HCT116 (cell line): ENCODE results near the gene DHRS9. TPM values are rescaled to one million over a fixed set of nuclear protein-coding genes. Genes with fewer than 3 reads are reported as not detected.

ENCODE experiments used
- ATAC-seq: fragments of 200-7000 bp; cut with Tn5 transposase; 2 replicates; pipeline ENCODE4 v1.9.1; 2020; ENCODE audit warnings: mild to moderate bottlenecking, moderate library complexity
- BruUV-seq: library from RNA; stranded (reverse); fragments of 400-500 nt; replicated peaks from 2 replicates; lab custom pipeline; 2021; lab: Mats Ljungman, UMichigan
- CTCF ChIA-PET: fragments of 300-600 bp; sonication (Branson Sonifier 250); formaldehyde crosslinking; loops from one replicate; lab custom pipeline; 2021; ENCODE audit warnings: antibody characterized with exemption; lab: Charles Lee
- POLR2A ChIA-PET: fragments of 300-600, 350-600 bp; sonication (Branson Sonifier 250); formaldehyde crosslinking; loops from one replicate; lab custom pipeline; 2021; ENCODE audit warnings: antibody characterized with exemption; lab: Charles Lee
- RAD21 ChIA-PET, 2 experiments: fragments of 300-600 bp; sonication (Branson Sonifier 250); formaldehyde crosslinking; loops; one replicate each; lab custom pipeline; 2023; ENCODE audit warnings: low total read pairs in 2 of 2; ENCODE audit not compliant: uncharacterized antibody in 2 of 2, unreplicated experiment in 2 of 2, low non-redundant PET in 1 of 2; lab: Charles Lee
- DNase-seq: peaks from one replicate; pipeline ENCODE4 v3.0.0-alpha.2; 2010; ENCODE audit warnings: low read depth, low spot score
- H2AFZ ChIP-seq: fragments of 200-600 bp; shearing (Covaris generic), sonication (generic); 2 replicates; pipeline ENCODE4 v1.6.1; 2017; ENCODE audit warnings: low read depth, mixed run types, mixed read lengths, antibody characterized with exemption, low read length; ENCODE audit not compliant: poor library complexity, severe bottlenecking
- H3K27ac ChIP-seq: 2 replicates; pipeline ENCODE4 v1.5.1; 2012; ENCODE audit warnings: low read depth, low read length
- H3K27me3 ChIP-seq: fragments of 200-600 bp; sonication (generic); 2 replicates; pipeline ENCODE4 v1.6.1; 2016; ENCODE audit warnings: mixed run types, low read length, mixed read lengths; ENCODE audit not compliant: insufficient read depth
- H3K36me3 ChIP-seq, 2 experiments: fragments of 200-500 bp in 1 of 2; fragments of 200-600 bp in 1 of 2; sonication (Bioruptor generic) in 1 of 2; sonication (generic) in 1 of 2; 2 replicates each; pipeline versions ENCODE4 v1.5.1 to v1.6.1; 2014 to 2016; ENCODE audit warnings: low read length in 2 of 2, inconsistent platforms in 1 of 2, mixed read lengths in 1 of 2, mixed run types in 1 of 2; ENCODE audit not compliant: insufficient read depth in 2 of 2, control insufficient read depth in 1 of 2
- H3K4me1 ChIP-seq, 2 experiments: fragments of 200-600 bp in 1 of 2; sonication (generic) in 1 of 2; 2 replicates each; pipeline versions ENCODE4 v1.5.1 to v1.6.1; 2012 to 2017; ENCODE audit warnings: low read length in 2 of 2, inconsistent platforms in 1 of 2, mild to moderate bottlenecking in 1 of 2, mixed read lengths in 1 of 2, mixed run types in 1 of 2, moderate library complexity in 1 of 2; ENCODE audit not compliant: insufficient read depth in 2 of 2, control insufficient read depth in 1 of 2
- H3K4me2 ChIP-seq: fragments of 200-600 bp; sonication (generic); 2 replicates; pipeline ENCODE4 v1.6.1; 2017; ENCODE audit warnings: mixed run types, low read length, mixed read lengths
- H3K4me3 ChIP-seq, 2 experiments: fragments of 200-600 bp in 1 of 2; sonication (generic) in 1 of 2; replicated peaks in 1 of 2; 2 replicates each; pipeline ENCODE4 v1.5.1; 2011 to 2016; ENCODE audit warnings: low read length in 2 of 2, control low read depth in 1 of 2, low read depth in 1 of 2, mild to moderate bottlenecking in 1 of 2, mixed read lengths in 1 of 2, mixed run types in 1 of 2
- H3K79me2 ChIP-seq: fragments of 200-600 bp; sonication (generic); 2 replicates; pipeline ENCODE4 v1.6.1; 2017; ENCODE audit warnings: mild to moderate bottlenecking, mixed run types, low read length, moderate library complexity, mixed read lengths; ENCODE audit not compliant: insufficient read depth
- H3K9ac ChIP-seq: fragments of 200-600 bp; sonication (generic); 2 replicates; pipeline ENCODE4 v1.6.1; 2016; ENCODE audit warnings: low read length, mixed read lengths
- H3K9me2 ChIP-seq: fragments of 200-600 bp; sonication (generic), shearing (Covaris generic); 2 replicates; pipeline ENCODE4 v1.6.1; 2017; ENCODE audit warnings: mixed run types, mild to moderate bottlenecking, moderate library complexity; ENCODE audit not compliant: insufficient read depth
- H3K9me3 ChIP-seq, 2 experiments: fragments of 200-500 bp in 1 of 2; fragments of 200-600 bp in 1 of 2; sonication (Bioruptor generic) in 1 of 2; sonication (generic) in 1 of 2; 2 replicates each; pipeline ENCODE4 v1.6.1; 2014 to 2017; ENCODE audit warnings: low read length in 2 of 2, mixed read lengths in 2 of 2, inconsistent platforms in 1 of 2, low read depth in 1 of 2, mild to moderate bottlenecking in 1 of 2, mixed run types in 1 of 2, moderate library complexity in 1 of 2; ENCODE audit not compliant: control insufficient read depth in 1 of 2, insufficient read depth in 1 of 2
- H4K20me1 ChIP-seq: fragments of 200-600 bp; sonication (generic), shearing (Covaris generic); 2 replicates; pipeline ENCODE4 v1.6.1; 2017; ENCODE audit warnings: mixed run types, mild to moderate bottlenecking, moderate library complexity; ENCODE audit not compliant: insufficient read depth
- EZH2phosphoT487 ChIP-seq: fragments of 200-600 bp; IDR thresholded peaks from 2 replicates; pipeline ENCODE4 v1.6.1; 2018; ENCODE audit warnings: antibody characterized with exemption, borderline replicate concordance
- MAX ChIP-seq: IDR thresholded peaks from 2 replicates; pipeline ENCODE4 v1.6.1; 2012
- REST ChIP-seq: IDR thresholded peaks from 2 replicates; pipeline ENCODE4 v1.6.1; 2012; ENCODE audit warnings: low read depth
- ZFX ChIP-seq: fragments of 450-650 bp; IDR thresholded peaks from 2 replicates; pipeline ENCODE4 v1.6.1; 2017
- intact Hi-C: fragments of 100-400 bp; cut with micrococcal nuclease; formaldehyde crosslinking; loops from 2 replicates; pipeline ENCODE4 v1.10.0; 2022
- total RNA-seq: library from RNA; stranded (reverse); gene quantifications from one replicate; pipeline ENCODE4 v1.2.1, GENCODE V29; 2021; ENCODE audit not compliant: unreplicated experiment

Gene DHRS9
- total RNA-seq, 1 experiment from 2014 or later = 0.15 TPM

- H3K4me2 ChIP-seq = no peak overlapping the region
- POLR2A ChIA-PET = no interaction called here
- CTCF ChIA-PET = no interaction called here
Observed at GRCh38 chr2:169029341-169029740, 40.0 kb upstream of the DHRS9 start.

More at GRCh38 chr2:169029341-169029740, 40.0 kb upstream of the DHRS9 start:
- no peaks in the 10 kb centered on the region for H4K20me1 ChIP-seq
- H3K9me2 ChIP-seq = no peaks in the 10 kb centered on the region
- H3K9me3 ChIP-seq = no peaks in the 10 kb centered on the region
- H3K27ac ChIP-seq = no peak overlapping the region
- H2AFZ ChIP-seq = no peak overlapping the region
- DNase-seq (no peak), ATAC-seq (no peak)
- TF ChIP-seq REST (no peak), MAX (no peak), EZH2phosphoT487 (no peak), ZFX (no peak)
- intact Hi-C loops = no loop called here
- no peaks in the 10 kb centered on the region for H3K36me3 ChIP-seq
- no peaks in the 10 kb centered on the region for H3K27me3 ChIP-seq
- H3K9ac ChIP-seq = no peak overlapping the region
- no peaks in the 10 kb centered on the region for H3K4me1 ChIP-seq
- H3K79me2 ChIP-seq = no peaks in the 10 kb centered on the region
- H3K4me3 ChIP-seq = no peak overlapping the region
- RAD21 ChIA-PET = no interaction called here
- BruUV-seq = no TSS peak
